NCI-H1436 treated with DMSO at 0.1 percent for 48 hours (cell line): ENCODE data around the gene LONP1.
"Not testable (repeated sequence)": the region's sequence is repeated elsewhere in the genome, so short reads cannot be mapped to it uniquely, and the experiment has no call there.

Experiments used
- DNase-seq: peaks from one replicate; lab custom pipeline; 2025; lab: John Stamatoyannopoulos, UW

The LONP1 gene

DNA sequence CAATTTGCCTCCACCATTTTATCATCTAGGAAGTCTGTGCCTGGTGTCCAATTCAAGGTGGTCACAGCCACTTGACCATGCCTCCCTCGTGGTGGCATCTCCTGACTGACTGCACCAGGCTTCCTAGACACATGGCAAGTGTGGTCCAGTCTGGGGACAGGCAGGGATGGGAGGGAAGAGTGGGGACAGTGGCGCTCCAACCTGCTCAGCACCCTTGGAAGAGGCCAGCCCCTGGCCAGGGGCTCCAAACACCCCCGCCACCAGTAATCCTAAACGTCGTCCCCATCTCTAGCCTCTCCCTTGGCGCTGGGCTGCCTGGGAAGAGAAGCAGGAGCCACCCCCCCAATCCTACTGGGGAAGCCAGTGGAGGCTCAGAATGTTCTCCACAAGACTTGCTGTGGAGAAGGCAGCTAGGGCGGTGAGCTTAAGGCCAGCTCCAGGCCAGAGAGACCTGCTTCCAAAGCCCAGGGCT is 27.2 kb downstream of the LONP1 start:
- no peak for DNase-seq

- DNase-seq, result no peak
Observed at GRCh38 chr19:5691822-5692722, 27.9 kb downstream of the LONP1 start.

GRCh38 chr19:5690955-5691821 is 28.8 kb downstream of the LONP1 start:
- DNase-seq, result no peak

GRCh38 chr19:5690125-5690954 is 29.6 kb downstream of the LONP1 start, which contains the start of gene RPL36:
RPL36 (plus strand) TSS chr19:5690295; CDS start chr19:5690508, 213 bp downstream.
- peak; percentile 74 for DNase-seq

GRCh38 chr19:5688262-5688881 is 31.6 kb downstream of the LONP1 start:
- not testable (repeated sequence) for DNase-seq

GRCh38 chr19:5687360-5688198 is 32.4 kb downstream of the LONP1 start:
- DNase-seq, result no peak

- peak; percentile 61 for DNase-seq
Observed at GRCh38 chr19:5686647-5687359, 33.1 kb downstream of the LONP1 start.

DNA sequence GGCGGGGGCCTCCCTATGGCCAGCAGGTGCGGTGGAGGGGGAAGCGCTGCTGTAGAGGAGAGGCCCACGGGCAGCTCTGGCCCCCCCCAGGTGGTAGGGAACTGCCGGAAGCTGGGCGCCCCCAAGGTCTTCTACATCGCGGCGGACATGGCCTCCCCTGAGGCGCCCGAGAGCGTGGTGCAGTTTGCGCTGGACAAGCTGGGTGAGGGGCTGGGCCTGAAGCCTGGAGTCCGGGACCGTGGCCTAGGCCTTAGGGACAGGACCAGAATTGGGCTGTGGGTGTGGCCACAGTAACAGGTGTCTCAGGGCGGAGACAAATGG is 33.7 kb downstream of the LONP1 start:
- DNase-seq, result no peak

DNA sequence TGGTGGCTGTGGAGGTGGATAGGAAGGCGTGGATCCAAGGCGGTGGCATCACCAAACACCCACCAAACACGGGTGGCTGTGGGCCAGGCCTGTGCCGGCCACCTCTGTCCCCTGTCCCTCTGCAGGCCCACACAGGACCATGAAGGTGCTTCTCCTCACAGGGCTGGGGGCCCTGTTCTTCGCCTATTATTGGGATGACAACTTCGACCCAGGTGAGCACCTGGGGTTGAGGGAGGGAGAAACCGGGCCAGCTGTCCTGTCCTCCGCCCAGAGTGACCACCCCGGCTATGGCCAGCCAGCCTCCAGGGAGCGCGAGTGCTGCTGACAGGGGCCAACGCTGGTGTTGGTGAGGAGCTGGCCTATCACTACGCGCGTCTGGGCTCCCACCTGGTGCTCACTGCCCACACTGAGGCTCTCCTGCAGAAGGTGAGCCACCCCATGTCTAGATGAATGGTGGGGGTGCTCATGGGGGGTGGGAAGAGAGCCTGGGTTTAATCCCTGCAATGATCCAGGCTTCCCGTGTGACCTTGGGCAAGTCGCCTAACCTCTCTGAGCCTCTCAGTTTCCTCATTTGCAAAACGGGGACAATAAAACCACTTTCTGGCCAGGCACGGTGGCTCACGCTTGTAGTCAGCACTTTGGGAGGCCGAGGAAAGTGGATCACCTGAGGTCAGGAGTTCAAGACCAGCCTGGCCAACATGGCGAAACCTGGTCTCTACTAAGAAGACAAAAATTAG is 35.1 kb downstream of the LONP1 start:
- no peak for DNase-seq

GRCh38 chr19:5683177-5683886 is 36.6 kb downstream of the LONP1 start:
- no peak for DNase-seq

DNA sequence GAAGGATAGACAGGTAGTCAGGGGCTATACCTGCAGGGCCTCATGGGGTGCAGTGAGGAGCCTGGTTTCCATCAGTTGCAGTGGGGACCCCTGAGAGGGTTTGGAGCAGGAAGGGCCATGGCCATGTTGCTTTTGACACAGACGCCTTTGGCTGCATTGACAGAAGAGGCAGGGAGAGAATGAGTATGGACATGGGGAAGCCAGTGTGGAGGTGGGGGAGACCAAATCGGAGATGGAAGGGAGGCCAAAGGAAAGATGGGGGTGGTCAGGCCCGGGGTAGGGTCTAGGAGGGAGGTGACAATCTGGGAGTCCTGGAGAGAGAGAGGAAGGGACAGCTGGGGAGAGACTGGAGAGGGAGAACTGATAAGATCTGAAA is 37.9 kb downstream of the LONP1 start:
- no peak for DNase-seq

DNA sequence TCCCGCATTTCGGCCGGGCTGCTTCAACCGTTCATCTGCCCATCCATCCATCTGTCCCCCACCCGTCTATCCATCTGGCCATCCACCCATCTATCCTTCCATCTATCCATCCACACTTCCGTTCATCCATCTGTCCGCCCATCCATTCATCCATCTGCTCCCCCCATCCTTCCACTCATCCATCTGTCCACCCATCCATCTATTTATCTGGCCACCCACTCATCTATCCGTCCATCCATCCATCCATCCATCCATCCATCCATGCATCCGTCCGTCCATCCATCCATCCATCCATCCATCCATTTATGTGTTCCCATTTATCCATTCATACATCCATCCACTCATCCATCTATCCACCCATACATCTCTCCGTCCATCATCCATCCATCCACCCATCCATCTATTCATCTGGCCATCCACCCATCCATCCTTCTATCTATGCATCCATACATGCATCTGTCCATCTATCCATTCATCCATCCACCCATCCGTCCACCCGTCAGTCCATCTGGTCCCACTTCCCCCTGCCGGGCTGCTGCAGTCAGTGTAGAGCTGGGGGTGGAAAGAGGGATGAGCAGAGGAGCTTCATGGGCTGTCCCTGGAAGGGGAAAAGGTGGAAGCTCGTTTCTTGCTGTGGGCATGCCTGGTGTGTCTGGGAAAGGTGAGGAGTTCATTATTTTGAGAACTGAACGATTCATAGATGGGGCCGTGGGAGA is 38.4 kb downstream of the LONP1 start:
- no peak for DNase-seq

DNA sequence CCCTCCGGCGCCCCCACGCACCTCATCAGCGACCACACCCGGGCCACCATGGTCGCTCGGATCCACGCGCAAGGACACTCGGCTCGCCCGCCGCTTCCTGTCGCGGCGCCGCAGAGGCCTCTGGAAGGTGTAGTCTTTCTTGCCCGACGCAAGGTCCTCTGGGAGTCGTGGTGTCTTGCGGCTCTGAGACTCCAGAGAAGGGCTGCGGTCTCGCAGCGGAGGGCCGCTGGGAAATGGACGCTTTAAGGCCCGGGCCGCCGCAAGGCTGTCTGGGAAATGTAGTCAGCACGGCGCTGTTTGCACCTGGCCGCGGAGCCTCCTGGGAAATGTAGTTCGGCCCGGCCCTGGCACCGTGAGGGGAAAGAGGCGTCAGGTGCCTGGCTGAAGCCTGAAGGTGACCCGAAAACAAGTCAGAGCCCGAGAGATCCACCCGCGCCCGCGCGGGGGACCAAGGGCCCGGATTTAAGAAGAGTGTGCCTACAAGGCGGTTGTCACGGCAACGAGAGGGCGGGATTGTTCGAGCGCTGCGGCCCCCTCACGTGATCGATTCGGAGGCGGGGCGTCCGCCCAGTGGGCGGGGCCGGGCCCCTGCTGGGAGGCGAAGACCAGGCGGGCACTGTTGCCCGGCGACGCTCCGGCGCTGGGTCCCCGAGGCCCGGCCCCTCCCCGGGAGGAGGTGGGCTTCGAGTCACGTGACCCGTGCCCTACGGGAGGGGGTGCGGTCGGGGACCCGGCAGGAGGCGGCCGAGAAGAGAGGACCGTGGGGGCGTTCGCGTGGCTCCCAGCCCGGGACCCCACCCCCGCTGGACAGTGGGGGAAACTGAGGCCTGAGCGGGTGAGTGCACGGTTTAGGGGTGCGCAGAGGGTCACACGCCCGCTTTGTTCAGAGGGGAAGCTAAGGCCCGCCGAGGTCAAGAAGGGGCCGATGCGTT is 39.2 kb downstream of the LONP1 start, which contains the start of the genes HSD11B1L and MICOS13:
Gene HSD11B1L, plus strand, starts transcription at position 591 of the 932 bp plus-strand sequence. CDS start 3,806 bp downstream, outside the sequence.
Gene MICOS13, minus strand, starts transcription at position 80 of the 932 bp plus-strand sequence. Its CDS starts 30 bp downstream, at position 50.
- DNase-seq, result peak; percentile 97

- no peak for DNase-seq
Observed at GRCh38 chr19:5680084-5680436, 39.9 kb downstream of the LONP1 start.

- no peak for DNase-seq
Observed at GRCh38 chr19:5679289-5680083, 40.5 kb downstream of the LONP1 start.
